H1 (cell line): ENCODE results near the gene ZFHX2. TPM values are rescaled to one million over a fixed set of nuclear protein-coding genes. Genes with fewer than 3 reads are reported as not detected.

ENCODE experiments used
- CTCF ChIA-PET: fragments of 300-600 bp; sonication (Branson Sonifier 250); formaldehyde crosslinking; loops from one replicate; lab custom pipeline; 2021; ENCODE audit not compliant: partially characterized antibody; lab: Charles Lee
- POLR2A ChIA-PET: fragments of 300-600 bp; sonication (Branson Sonifier 250); formaldehyde crosslinking; loops from one replicate; lab custom pipeline; 2021; ENCODE audit warnings: inconsistent platforms; ENCODE audit not compliant: partially characterized antibody; lab: Charles Lee
- DNase-seq, 2 experiments: peaks; one replicate each; pipeline versions ENCODE4 v3.0.0 to v3.0.0-alpha.2; 2010 to 2022; ENCODE audit warnings: low spot score in 2 of 2, low read depth in 1 of 2, mixed read lengths in 1 of 2
- FAIRE-seq: peaks from 2 replicates; lab custom pipeline; 2011; peaks lifted over from hg19 to GRCh38; lab: Jason Lieb, UNC
- H2AFZ ChIP-seq: 2 replicates; pipeline ENCODE4 v1.8.1; 2012; ENCODE audit warnings: low read length, inconsistent platforms
- H2AK5ac ChIP-seq: 2 replicates; pipeline ENCODE4 v1.6.1; 2013; ENCODE audit warnings: low read depth, low read length
- H2BK120ac ChIP-seq: replicated peaks from 2 replicates; pipeline ENCODE3; 2013; ENCODE audit warnings: low read depth, low read length, inconsistent platforms
- H2BK12ac ChIP-seq: 2 replicates; pipeline ENCODE4 v1.6.1; 2013; ENCODE audit warnings: low read depth, low read length
- H2BK15ac ChIP-seq: 2 replicates; pipeline ENCODE4 v1.6.1; 2013; ENCODE audit warnings: low read length
- H2BK20ac ChIP-seq: 2 replicates; pipeline ENCODE4 v1.6.1; 2013; ENCODE audit warnings: low read length
- H2BK5ac ChIP-seq: 2 replicates; pipeline ENCODE4 v1.6.1; 2013; ENCODE audit warnings: low read depth, low read length
- H3K14ac ChIP-seq: 2 replicates; pipeline ENCODE4 v1.6.1; 2013; ENCODE audit warnings: inconsistent platforms; ENCODE audit not compliant: insufficient read length
- H3K18ac ChIP-seq: 2 replicates; pipeline ENCODE4 v1.6.1; 2013; ENCODE audit warnings: low read length; ENCODE audit errors: extremely low read depth
- H3K23ac ChIP-seq: 2 replicates; pipeline ENCODE4 v1.6.1; 2013; ENCODE audit warnings: inconsistent platforms; ENCODE audit not compliant: insufficient read length
- H3K23me2 ChIP-seq: 2 replicates; pipeline ENCODE4 v1.6.1; 2013; ENCODE audit warnings: low read depth, low read length
- H3K27ac ChIP-seq: 2 replicates; pipeline ENCODE4 v1.6.1; 2011; ENCODE audit warnings: low read depth, low read length, inconsistent platforms
- H3K27me3 ChIP-seq, 4 experiments: replicated peaks in 1 of 4; 1 replicate in 1 of 4; 2 replicates in 3 of 4; pipeline versions ENCODE4 v1.6.1 to v1.8.1; 2011 to 2013; ENCODE audit warnings: low read length in 3 of 4, mild to moderate bottlenecking in 3 of 4, inconsistent platforms in 2 of 4, mixed read lengths in 2 of 4, moderate library complexity in 1 of 4; ENCODE audit not compliant: control insufficient read depth in 3 of 4, insufficient read depth in 3 of 4; ENCODE audit errors: extremely low read depth in 1 of 4
- H3K36me3 ChIP-seq, 4 experiments: 2 replicates each; pipeline versions ENCODE4 v1.6.1 to v1.8.1; 2011 to 2013; ENCODE audit warnings: mild to moderate bottlenecking in 4 of 4, low read length in 3 of 4, moderate library complexity in 2 of 4, control low read depth in 1 of 4, inconsistent platforms in 1 of 4; ENCODE audit not compliant: insufficient read depth in 4 of 4, control insufficient read depth in 2 of 4
- H3K4ac ChIP-seq: replicated peaks from 2 replicates; pipeline ENCODE3; 2013; ENCODE audit warnings: low read length, low read depth, mixed read lengths, inconsistent platforms; ENCODE audit not compliant: insufficient read length
- H3K4me1 ChIP-seq, 4 experiments: replicated peaks in 1 of 4; 1 replicate in 1 of 4; 2 replicates in 3 of 4; pipeline versions ENCODE4 v1.6.1 to v1.8.1; 2011 to 2013; ENCODE audit warnings: low read length in 3 of 4, inconsistent platforms in 2 of 4, mixed read lengths in 1 of 4; ENCODE audit not compliant: insufficient read depth in 4 of 4, control insufficient read depth in 3 of 4
- H3K4me2 ChIP-seq, 2 experiments: 2 replicates each; pipeline versions ENCODE4 v1.6.1 to v1.8.1; 2011 to 2013; ENCODE audit warnings: low read depth in 2 of 2, low read length in 2 of 2, control low read depth in 1 of 2, inconsistent platforms in 1 of 2, mild to moderate bottlenecking in 1 of 2; ENCODE audit not compliant: insufficient read depth in 1 of 2
- H3K4me3 ChIP-seq, 4 experiments: fragments of 200-600, 300-600 bp in 1 of 4; sonication (generic), shearing (Covaris generic), sonication (Bioruptor Twin) in 1 of 4; 2 replicates each; pipeline versions ENCODE4 v1.5.1 to v1.8.1; 2011 to 2016; ENCODE audit warnings: low read length in 4 of 4, low read depth in 3 of 4, control low read depth in 2 of 4, inconsistent platforms in 2 of 4, mild to moderate bottlenecking in 2 of 4, mixed read lengths in 1 of 4, moderate library complexity in 1 of 4; ENCODE audit not compliant: insufficient read depth in 2 of 4; ENCODE audit errors: extremely low read depth in 1 of 4
- H3K56ac ChIP-seq: replicated peaks from 2 replicates; pipeline ENCODE3; 2013; ENCODE audit warnings: low read depth, mild to moderate bottlenecking, mixed read lengths, low read length, inconsistent platforms; ENCODE audit not compliant: insufficient read length
- H3K79me1 ChIP-seq: 2 replicates; pipeline ENCODE4 v1.6.1; 2013; ENCODE audit warnings: low read depth, low read length, control low read depth
- H3K79me2 ChIP-seq, 2 experiments: 2 replicates each; pipeline versions ENCODE4 v1.6.1 to v1.8.1; 2012 to 2013; ENCODE audit warnings: low read length in 2 of 2, mild to moderate bottlenecking in 2 of 2, inconsistent platforms in 1 of 2; ENCODE audit not compliant: insufficient read depth in 2 of 2, control insufficient read depth in 1 of 2
- H3K9ac ChIP-seq, 4 experiments: replicated peaks in 1 of 4; 1 replicate in 1 of 4; 2 replicates in 3 of 4; pipeline versions ENCODE4 v1.6.1 to v1.8.1; 2011 to 2013; ENCODE audit warnings: low read depth in 3 of 4, low read length in 3 of 4, control low read depth in 2 of 4, mild to moderate bottlenecking in 2 of 4, moderate library complexity in 2 of 4, inconsistent platforms in 1 of 4; ENCODE audit errors: extremely low read depth in 1 of 4
- H3K9me3 ChIP-seq, 2 experiments: 2 replicates each; pipeline versions ENCODE4 v1.6.1 to v1.8.1; 2012 to 2013; ENCODE audit warnings: mild to moderate bottlenecking in 2 of 2, moderate library complexity in 2 of 2, control low read depth in 1 of 2, inconsistent platforms in 1 of 2, low read depth in 1 of 2, low read length in 1 of 2, mixed read lengths in 1 of 2; ENCODE audit not compliant: insufficient read depth in 2 of 2
- H4K20me1 ChIP-seq, 2 experiments: replicated peaks in 1 of 2; 2 replicates each; pipeline versions ENCODE3 to v1.8.1; 2011 to 2013; ENCODE audit warnings: inconsistent platforms in 2 of 2, low read length in 2 of 2, mild to moderate bottlenecking in 1 of 2; ENCODE audit not compliant: insufficient read depth in 2 of 2, control insufficient read depth in 1 of 2
- H4K5ac ChIP-seq: 2 replicates; pipeline ENCODE4 v1.6.1; 2013; ENCODE audit warnings: low read length, low read depth, mixed read lengths, inconsistent platforms; ENCODE audit not compliant: insufficient read length
- H4K8ac ChIP-seq: 2 replicates; pipeline ENCODE4 v1.8.0; 2013; ENCODE audit warnings: mild to moderate bottlenecking, moderate library complexity, low read length, inconsistent platforms; ENCODE audit not compliant: insufficient read depth; ENCODE audit errors: extremely low read depth
- H4K91ac ChIP-seq: replicated peaks from 2 replicates; pipeline ENCODE3; 2013; ENCODE audit warnings: low read length, mixed read lengths, inconsistent platforms; ENCODE audit not compliant: insufficient read length
- BCL11A ChIP-seq, 2 experiments: IDR thresholded peaks; one replicate each; pipeline ENCODE4 v1.6.1; 2011; ENCODE audit warnings: low read depth in 2 of 2, low read length in 2 of 2, mild to moderate bottlenecking in 2 of 2
- CBX5 ChIP-seq: fragments of 300-800, 300-1000 bp; sonication (generic); IDR thresholded peaks from 2 replicates; pipeline ENCODE4 v1.7.1; 2016; ENCODE audit warnings: antibody characterized with exemption, low read length, low read depth
- CHD1 ChIP-seq: IDR thresholded peaks from 2 replicates; pipeline ENCODE4 v1.6.1; 2012; ENCODE audit warnings: low read depth, low read length, improper control_type of control experiment
- CHD2 ChIP-seq: IDR thresholded peaks from 2 replicates; pipeline ENCODE4 v1.6.1; 2012; ENCODE audit warnings: low read length, improper control_type of control experiment
- CREB1 ChIP-seq: IDR thresholded peaks from 2 replicates; pipeline ENCODE4 v1.6.1; 2012; ENCODE audit warnings: inconsistent platforms
- KDM1A ChIP-seq: fragments of 200-600, 300-600 bp; sonication (generic); IDR thresholded peaks from 2 replicates; pipeline ENCODE4 v1.7.1; 2016; ENCODE audit warnings: mild to moderate bottlenecking, low read length, borderline replicate concordance
- NRF1 ChIP-seq: IDR thresholded peaks from 2 replicates; pipeline ENCODE4 v1.6.1; 2011; ENCODE audit warnings: mild to moderate bottlenecking, low read depth, low read length, improper control_type of control experiment
- RBBP5 ChIP-seq: IDR thresholded peaks from 2 replicates; pipeline ENCODE4 v1.7.1; 2012; ENCODE audit warnings: low read depth, mild to moderate bottlenecking, inconsistent platforms, low read length, moderate library complexity, borderline replicate concordance
- RNF2 ChIP-seq: fragments of 200-900, 300-1000 bp; sonication (generic); IDR thresholded peaks from 2 replicates; pipeline ENCODE4 v1.7.1; 2016; ENCODE audit warnings: borderline replicate concordance, low read depth, mild to moderate bottlenecking, antibody characterized with exemption, low read length; ENCODE audit not compliant: poor library complexity, severe bottlenecking; ENCODE audit errors: missing control alignments
- SAP30 ChIP-seq: fragments of 300-600 bp; sonication (generic); IDR thresholded peaks from 2 replicates; pipeline ENCODE4 v1.7.1; 2012; ENCODE audit warnings: low read length, moderate library complexity, mild to moderate bottlenecking, inconsistent platforms; ENCODE audit not compliant: insufficient read depth, insufficient replicate concordance
- SP4 ChIP-seq: IDR thresholded peaks from 2 replicates; pipeline ENCODE4 v1.6.1; 2012; ENCODE audit warnings: low read length, inconsistent platforms
- TCF12 ChIP-seq: IDR thresholded peaks from 2 replicates; pipeline ENCODE4 v1.6.1; 2011; ENCODE audit warnings: low read depth, mild to moderate bottlenecking, low read length
- YY1 ChIP-seq: IDR thresholded peaks from 2 replicates; pipeline ENCODE4 v1.6.1; 2011; ENCODE audit warnings: low read depth, mild to moderate bottlenecking, low read length
- ZNF274 ChIP-seq: IDR thresholded peaks from 2 replicates; pipeline ENCODE4 v1.7.0; 2012; ENCODE audit warnings: low read length, borderline replicate concordance; ENCODE audit errors: extremely low read depth
- WGBS, 2 experiments: shearing (Covaris generic) in 1 of 2; methylation state at CpG; one replicate each; pipeline versions ENCODE4 v1.1.6 to v1.1.7; 2013 to 2015; ENCODE audit warnings: low lambda C conversion rate in 2 of 2, mixed read lengths in 2 of 2, inconsistent platforms in 1 of 2, low coverage in 1 of 2, missing lambda C conversion rate in 1 of 2; ENCODE audit not compliant: insufficient replicate concordance in 2 of 2, insufficient coverage in 1 of 2, insufficient read length in 1 of 2; ENCODE audit errors: extremely low coverage in 1 of 2, missing lambda C conversion rate in 1 of 2; 5-methylcytosine and 5-hydroxymethylcytosine counted together
- polyA plus RNA-seq, 7 experiments: library from polyadenylated mRNA; depleted of rRNA in 3 of 7; stranded (reverse) in 5 of 7; unstranded in 2 of 7; fragments of >200 nt in 5 of 7; fragments of 200-250 nt in 2 of 7; gene quantifications; 1 replicate in 5 of 7; 2 replicates in 1 of 7; 4 replicates in 1 of 7; pipeline versions ENCODE4 v1.2.1 to v1.2.3, GENCODE V29; 2011 to 2013; ENCODE audit warnings: missing spikeins in 2 of 7, mixed read lengths in 2 of 7
- total RNA-seq: library from RNA; stranded (reverse); fragmentation: NEBNext Ultra II Directional; extraction: Animal tissue kit (Norgen Biotek cat#: 25700); gene quantifications from 2 replicates; pipeline ENCODE4 v1.2.1, GENCODE V29; 2021

The ZFHX2 gene
- total and polyA plus RNA-seq, 2 of the 8 experiments (the other 6 are each of a cell fraction or from before 2014, with no cell fraction given), result 2.7 to 27.0 TPM

DNA sequence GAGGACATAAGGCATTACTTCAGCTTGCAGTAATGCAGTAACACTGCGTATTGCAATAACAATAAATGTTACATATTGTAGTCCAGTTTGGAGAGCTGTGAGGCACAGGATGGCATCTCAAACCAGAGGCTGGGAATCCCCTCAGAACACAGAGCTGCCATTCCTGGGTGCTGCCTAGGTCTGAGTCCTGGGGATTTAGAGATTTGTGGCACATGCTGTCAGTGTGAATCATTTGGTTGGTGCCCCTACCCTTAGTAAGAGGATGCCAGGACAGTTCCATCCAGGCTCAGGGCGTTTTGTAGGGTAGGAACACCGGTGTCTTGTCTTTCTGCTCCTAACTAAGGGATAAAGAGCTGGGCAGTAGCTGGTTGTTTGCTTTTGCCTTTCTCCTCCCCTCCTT is 22.5 kb downstream of the ZFHX2 start:
- no peak overlapping the region for H3K23ac ChIP-seq
- no peak overlapping the region for H2BK15ac ChIP-seq
- H3K4ac ChIP-seq, result no peak overlapping the region
- FAIRE-seq (no peak), DNase-seq (no peak)
- H2BK120ac ChIP-seq, result no peak overlapping the region
- H3K9me3 ChIP-seq, result no peaks in the 10 kb centered on the region
- H3K4me1 ChIP-seq, result peaks cover 0 to 3% (median 1%) of the 10 kb centered on the region in 4 experiments; a peak in 3 of 7 replicates
- no peak overlapping the region for H2AK5ac ChIP-seq
- no peak overlapping the region for H4K5ac ChIP-seq
- peaks cover 2 to 53% (median 35%) of the 10 kb centered on the region in 4 experiments; a peak in 7 of 8 replicates for H3K36me3 ChIP-seq
- no peak overlapping the region for H4K91ac ChIP-seq
- ChIA-PET CTCF (interaction anchor here (0.8 to 70.5 kb wide), 13 partner anchors 10 to 104 kb away, joined by 3 to 2092 read pairs (median 6); partner anchors contain the start of genes AP1G2, NGDN, THTPA and ZFHX2), POLR2A (interaction anchor here (1.2 to 52.7 kb wide), 6 partner anchors 0 to 50 kb away, joined by 3 to 1523 read pairs (median 6); partner anchors contain the start of genes AP1G2, THTPA and ZFHX2)
- 81% methylated on average over 3 of the region's 3 CpGs; no CpG with 5 or more reads in 1 of the 2 experiments for WGBS, 2 experiments
- no peaks in the 10 kb centered on the region for H3K79me2 ChIP-seq
- H3K23me2 ChIP-seq, result no peaks in the 10 kb centered on the region
- no peak overlapping the region for H2BK20ac ChIP-seq
- no peak overlapping the region for H3K56ac ChIP-seq
- no peak overlapping the region for H3K14ac ChIP-seq
- H3K79me1 ChIP-seq, result no peaks in the 10 kb centered on the region
- H4K8ac ChIP-seq, result no peak overlapping the region
- no peak overlapping the region; a peak in 1 of 7 replicates for H3K9ac ChIP-seq
- no peak overlapping the region for H2AFZ ChIP-seq
- H3K4me3 ChIP-seq, result no peak overlapping the region
- no peak overlapping the region for H3K27ac ChIP-seq
- H3K4me2 ChIP-seq, result no peak overlapping the region
- no peak overlapping the region for H3K18ac ChIP-seq
- no peaks in the 10 kb centered on the region for H3K27me3 ChIP-seq
- H4K20me1 ChIP-seq, result peaks cover 0 to 3% of the 10 kb centered on the region in 2 experiments
- H2BK5ac ChIP-seq, result no peak overlapping the region
- H2BK12ac ChIP-seq, result no peak overlapping the region
- no peak for TF ChIP-seq CBX5
- no peak for TF ChIP-seq CREB1
- no peak for TF ChIP-seq SAP30
- no peak for TF ChIP-seq RNF2
- TF ChIP-seq YY1, result no peak
- TF ChIP-seq ZNF274, result no peak
- TF ChIP-seq TCF12, result no peak
- TF ChIP-seq CHD2, result no peak
- no peak for TF ChIP-seq BCL11A (IDR thresholded peaks at IDR 0.05; ENCODE audit: low read depth in 2 of 2, low read length in 2 of 2)
- TF ChIP-seq KDM1A, result no peak
- no peak for TF ChIP-seq SP4
- no peak for TF ChIP-seq RBBP5
- TF ChIP-seq CHD1, result no peak
- no peak for TF ChIP-seq NRF1
